ENCODE results near the gene TIGD6. TPM values are rescaled to one million over a fixed set of nuclear protein-coding genes. Genes with fewer than 3 reads are reported as not detected.
"Not testable (repeated sequence)": the region's sequence is repeated elsewhere in the genome, so short reads cannot be mapped to it uniquely, and the experiment has no call there.

TIGD6 gene
- 1 to 10 TPM; 3.8 to 5.2 (median 4.4) TPM for polyA plus RNA-seq (ENCODE audit: insufficient read depth in 1 of 5, insufficient read length in 5 of 5, low replicate concordance in 1 of 5)
- long read RNA-seq, donor 1, full-length matches to known transcripts = 2 of 56 reads
- long read RNA-seq, donor 1, partial matches to known transcripts = 54 of 56 reads
- long read RNA-seq, donor 1, other reads (novel, unspliced or antisense) = 0 of 56 reads
- long read RNA-seq, donor 2 = 0 reads
- long read RNA-seq, donor 3, full-length matches to known transcripts = 4 of 4 reads
- long read RNA-seq, donor 3, partial matches to known transcripts = 0 of 4 reads
- long read RNA-seq, donor 3, other reads (novel, unspliced or antisense) = 0 of 4 reads
- long read RNA-seq, donor 4, full-length matches to known transcripts = 3 of 3 reads
- long read RNA-seq, donor 4, partial matches to known transcripts = 0 of 3 reads
- long read RNA-seq, donor 4, other reads (novel, unspliced or antisense) = 0 of 3 reads
- long read RNA-seq, donor 5, full-length matches to known transcripts = 5 of 5 reads
- long read RNA-seq, donor 5, partial matches to known transcripts = 0 of 5 reads
- long read RNA-seq, donor 5, other reads (novel, unspliced or antisense) = 0 of 5 reads
- long read RNA-seq, donor 6, full-length matches to known transcripts = 5 of 19 reads
- long read RNA-seq, donor 6, partial matches to known transcripts = 14 of 19 reads
- long read RNA-seq, donor 6, other reads (novel, unspliced or antisense) = 0 of 19 reads
- long read RNA-seq, donor 7, full-length matches to known transcripts = 2 of 2 reads
- long read RNA-seq, donor 7, partial matches to known transcripts = 0 of 2 reads
- long read RNA-seq, donor 7, other reads (novel, unspliced or antisense) = 0 of 2 reads
- long read RNA-seq, donor 8 = 0 reads

DNA sequence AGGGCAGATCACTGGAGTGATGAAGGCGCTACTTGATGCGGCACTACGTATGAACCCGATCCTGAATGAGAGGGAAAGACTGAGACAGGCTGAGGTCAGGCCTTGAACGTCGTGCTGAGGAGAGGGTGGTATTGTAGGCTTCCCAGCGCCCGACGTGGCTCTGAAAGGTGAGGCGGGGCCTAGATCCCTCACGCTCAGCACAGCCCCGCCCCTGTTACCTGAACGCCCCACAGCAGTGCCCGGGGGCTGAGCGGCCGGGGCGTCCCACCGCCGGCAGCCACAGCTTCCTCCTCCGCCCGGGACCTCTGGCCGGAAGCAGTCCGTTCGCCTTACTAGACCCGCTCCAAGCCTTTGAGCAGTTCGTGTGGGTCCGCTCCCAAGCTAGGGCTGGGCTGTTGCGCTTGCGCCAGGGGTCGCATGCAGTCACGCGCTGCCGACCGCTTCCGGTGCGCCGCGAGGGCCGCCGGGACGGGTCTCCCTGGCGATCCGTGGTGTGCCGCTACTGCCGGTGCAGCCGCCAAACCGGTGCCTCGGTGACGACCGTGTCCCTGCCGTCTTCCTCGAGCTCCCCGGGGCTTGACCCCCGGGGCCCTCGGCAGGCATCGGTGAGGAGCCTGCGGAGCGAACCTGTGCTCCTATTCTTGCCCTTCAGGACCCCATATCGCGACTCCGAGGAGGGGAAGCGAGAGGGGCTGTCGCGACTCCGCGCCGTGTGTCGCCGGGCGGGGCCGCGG lies at the start of gene TIGD6, which contains the start of gene HMGXB3:
TSS of gene TIGD6 (minus strand) at position 399 of the 734 bp plus-strand sequence. CDS start 4,306 bp downstream, outside the sequence.
TSS of gene HMGXB3 (plus strand) at position 484 of the 734 bp plus-strand sequence. CDS start 4,114 bp downstream, outside the sequence.
- DNase-seq = peak; percentile 93

DNA sequence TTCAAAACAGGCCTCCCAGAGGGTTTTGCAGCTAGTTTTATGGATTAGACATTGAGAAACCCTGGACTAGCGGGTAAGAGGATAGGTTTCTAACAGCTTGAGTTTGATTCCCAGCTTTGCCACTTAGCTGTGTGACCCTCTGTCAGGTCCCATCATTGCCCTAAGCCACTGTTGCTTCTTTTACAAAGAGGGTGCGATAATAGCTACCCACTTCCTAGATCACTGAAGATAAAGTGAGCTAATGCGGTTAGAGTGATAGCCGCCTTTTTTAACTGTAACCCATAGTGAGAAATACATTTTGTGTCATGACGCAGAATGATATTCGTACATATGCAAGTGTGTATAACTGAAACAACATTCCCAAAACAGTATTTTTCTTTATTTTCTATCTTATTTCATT lies 45.6 kb upstream of the TIGD6 start:
- DNase-seq = no peak

DNA sequence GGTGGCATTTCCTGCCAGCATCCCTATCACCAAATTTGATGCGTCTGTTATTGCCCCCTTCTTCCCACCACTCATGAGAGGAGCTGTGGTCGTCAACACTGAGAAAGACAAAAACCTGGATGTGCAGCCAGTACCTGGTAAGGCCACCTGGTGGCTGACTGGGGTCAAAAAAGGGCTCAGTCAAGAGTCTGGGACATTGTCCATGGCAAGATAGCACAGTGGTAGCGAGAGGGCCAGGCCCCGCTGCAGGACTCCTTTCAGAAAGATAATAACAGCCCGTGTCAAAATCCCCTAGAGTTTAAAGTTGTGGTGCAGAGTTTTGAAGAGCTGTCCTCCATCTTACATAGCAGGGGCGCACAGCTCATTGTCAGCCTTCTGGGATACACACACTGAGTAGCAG lies 45.1 kb upstream of the TIGD6 start:
- DNase-seq = no peak

DNA sequence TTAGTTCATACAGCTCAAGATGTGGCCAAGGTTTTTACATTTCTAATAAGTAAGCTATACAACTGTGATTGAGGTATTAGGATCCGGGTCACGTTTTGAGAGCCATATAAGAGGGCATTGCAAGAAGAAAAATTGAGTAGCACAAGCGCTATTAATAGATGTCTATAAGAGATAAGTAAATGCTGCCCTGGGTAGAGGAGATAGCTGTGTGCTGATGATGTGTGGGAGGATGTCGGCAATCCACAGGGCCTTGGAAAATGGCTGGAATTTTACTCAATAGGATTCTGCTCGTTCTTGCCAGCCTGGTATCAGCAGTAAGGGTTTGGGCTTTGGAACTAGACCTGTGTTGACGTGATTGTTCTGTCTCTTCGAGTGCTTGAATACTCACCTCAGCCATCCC lies 44.3 kb upstream of the TIGD6 start:
- DNase-seq = no peak

- no peak for DNase-seq
Measured at GRCh38 chr5:150044329-150044681, 43.9 kb upstream of the TIGD6 start.

DNA sequence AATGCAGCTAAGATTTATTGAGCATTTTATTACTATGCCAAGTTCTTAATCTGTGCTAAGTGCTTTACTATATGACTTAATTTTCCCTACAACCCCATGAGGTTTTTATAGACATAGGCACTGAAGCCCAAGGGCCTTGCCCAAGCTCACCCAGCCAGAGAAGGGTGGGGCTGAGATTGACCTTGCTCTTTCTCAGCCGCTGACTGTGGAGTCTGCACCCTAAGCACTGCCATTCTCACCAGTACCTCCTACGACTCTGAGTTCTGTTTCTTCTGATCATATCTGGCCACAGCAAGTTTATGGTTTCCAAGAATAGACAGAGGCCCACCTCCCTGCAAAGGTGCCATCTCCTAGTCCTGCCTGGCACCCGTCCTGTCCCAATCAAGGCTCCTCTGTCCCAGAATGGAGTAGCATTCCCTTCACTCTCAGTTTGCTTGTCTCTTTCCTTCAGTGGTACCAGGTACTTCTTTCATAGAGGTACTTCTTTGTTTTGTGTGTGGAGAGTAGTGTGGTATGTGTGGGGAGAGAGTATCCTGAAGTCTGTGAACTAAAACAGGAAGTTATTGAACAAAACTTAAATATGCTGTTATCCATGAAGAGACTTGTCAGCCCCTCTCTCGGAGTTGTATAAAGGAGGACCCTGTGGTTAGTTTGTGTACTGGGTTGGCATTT lies 43.3 kb upstream of the TIGD6 start:
- DNase-seq = no peak

- no peak for DNase-seq
Measured at GRCh38 chr5:150042459-150042858, 42.0 kb upstream of the TIGD6 start.

- no peak for DNase-seq
Measured at GRCh38 chr5:150038547-150038946, 38.1 kb upstream of the TIGD6 start.

GRCh38 chr5:150036513-150036912 lies 36.1 kb upstream of the TIGD6 start:
- no peak for DNase-seq

DNA sequence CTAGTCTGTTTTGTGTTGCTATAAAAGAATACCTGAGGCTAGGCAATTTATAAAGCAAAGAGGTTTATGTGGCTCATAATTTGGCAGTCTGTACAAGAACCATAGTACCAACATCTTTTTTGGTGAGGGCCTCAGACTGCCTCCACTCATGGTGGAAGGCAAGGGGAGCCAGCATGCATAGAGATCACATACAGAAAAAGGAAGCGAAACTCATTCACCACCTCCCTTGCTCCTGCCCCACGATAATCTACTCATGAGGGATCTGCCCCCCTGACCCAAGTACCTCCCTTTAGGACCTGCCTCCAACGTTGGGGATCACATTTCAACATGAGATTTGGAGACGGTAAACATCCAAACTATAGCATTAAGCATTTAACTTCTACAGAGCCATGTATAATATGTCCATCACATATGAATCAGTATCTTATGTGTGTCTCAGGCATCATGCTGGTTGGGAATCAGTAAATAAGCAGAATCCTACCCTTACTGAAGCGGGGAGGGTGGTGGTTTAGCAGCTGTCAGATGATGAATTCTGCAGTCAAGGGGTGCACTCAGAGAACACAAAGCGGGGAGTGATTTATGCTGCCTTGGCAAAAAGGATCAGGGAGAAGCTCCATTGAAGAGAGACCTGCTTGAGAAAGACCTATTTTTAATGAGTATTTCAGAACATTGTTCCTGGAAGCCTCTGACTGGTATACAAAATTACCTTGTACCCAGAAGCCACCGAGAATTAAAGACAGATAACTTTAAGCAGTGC lies 34.9 kb upstream of the TIGD6 start:
- no peak for DNase-seq

- no peak for DNase-seq
Measured at GRCh38 chr5:150034662-150035061, 34.2 kb upstream of the TIGD6 start.

DNA sequence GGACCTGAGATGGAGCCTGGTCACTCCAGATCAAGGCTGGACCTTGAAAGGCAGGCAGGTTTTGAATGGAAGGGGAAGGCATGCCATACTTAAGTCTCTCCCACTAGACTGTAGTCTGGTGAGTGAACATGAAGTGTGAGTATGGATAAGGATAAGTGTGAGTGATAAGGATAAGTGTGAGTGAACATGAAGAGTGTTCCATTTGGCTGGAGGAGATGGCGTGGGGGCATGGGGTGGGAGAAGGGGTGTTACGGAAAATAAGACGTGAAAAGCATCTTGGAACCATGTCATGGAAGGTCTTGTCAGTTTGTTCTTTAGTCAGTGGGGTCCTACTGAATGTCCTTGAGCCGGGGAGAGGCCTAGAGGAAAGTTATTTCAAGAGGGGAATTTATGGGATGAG lies 32.9 kb upstream of the TIGD6 start:
- no peak for DNase-seq

GRCh38 chr5:150028047-150028446 lies 27.6 kb upstream of the TIGD6 start:
- not testable (repeated sequence) for DNase-seq

DNA sequence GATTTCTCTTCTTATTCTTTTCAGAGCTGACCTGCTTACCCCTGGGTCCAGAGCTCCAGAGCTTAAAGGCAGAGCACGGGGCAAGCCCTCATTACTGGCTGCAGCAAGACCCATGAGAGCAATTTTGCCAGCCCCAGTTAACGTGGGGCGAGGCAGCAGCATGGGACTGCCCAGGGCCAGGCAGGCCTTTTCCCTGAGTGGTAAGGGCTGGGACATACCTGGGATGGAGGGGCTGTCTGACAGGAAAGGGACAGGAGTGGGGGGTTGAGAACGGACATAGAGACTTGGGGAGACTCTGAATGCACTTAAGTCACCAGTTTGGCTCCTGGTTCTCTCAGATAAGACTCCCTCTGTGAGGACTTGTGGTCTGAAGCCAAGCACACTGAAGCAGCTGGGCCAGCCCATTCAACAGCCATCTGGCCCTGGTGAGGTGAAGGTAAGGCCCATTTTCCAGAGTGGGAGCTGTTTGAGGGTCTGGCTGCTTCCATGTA lies 26.3 kb upstream of the TIGD6 start:
- DNase-seq = no peak

GRCh38 chr5:150024346-150024984 lies 24.0 kb upstream of the TIGD6 start:
- no peak for DNase-seq

- no peak for DNase-seq
Measured at GRCh38 chr5:150023136-150023535, 22.7 kb upstream of the TIGD6 start.

DNA sequence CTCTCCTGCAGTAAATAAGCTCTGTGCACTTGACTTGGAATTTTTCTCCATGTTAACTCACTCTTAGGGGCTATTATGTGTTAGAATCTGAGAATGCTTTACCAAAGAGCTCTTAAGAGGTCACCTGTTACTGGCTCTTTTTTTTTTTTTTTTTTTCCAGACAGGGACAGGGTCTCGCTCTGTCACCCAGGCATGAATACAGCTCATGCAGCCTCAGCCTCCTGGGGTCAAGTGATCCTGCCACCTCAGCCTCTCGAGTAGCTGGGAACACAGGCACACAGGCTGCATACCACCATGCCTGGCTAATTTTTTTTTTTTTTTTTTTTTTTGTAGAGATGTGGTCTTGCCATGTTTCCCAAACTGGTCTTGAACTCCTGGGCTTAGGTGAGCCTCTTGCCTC lies 22.2 kb upstream of the TIGD6 start:
- DNase-seq = no peak

DNA sequence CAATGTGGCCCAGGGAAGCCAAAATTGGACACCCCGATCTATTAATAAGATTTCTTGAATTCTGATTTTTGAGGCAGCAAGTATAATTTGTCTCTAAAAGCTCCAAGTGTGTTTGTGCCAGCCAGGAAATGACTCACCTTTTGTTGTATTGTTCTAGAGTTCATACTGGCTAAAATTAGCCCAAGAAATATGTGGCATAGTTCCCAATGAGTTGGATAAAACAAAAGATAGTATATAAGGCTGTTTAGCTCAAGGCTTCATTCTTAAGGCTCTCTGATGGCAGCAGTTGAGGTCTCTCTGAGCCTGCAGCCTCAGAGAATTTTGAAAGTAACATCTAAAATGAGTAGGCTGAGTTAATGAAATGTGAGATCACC lies 21.7 kb upstream of the TIGD6 start:
- no peak for DNase-seq

DNA sequence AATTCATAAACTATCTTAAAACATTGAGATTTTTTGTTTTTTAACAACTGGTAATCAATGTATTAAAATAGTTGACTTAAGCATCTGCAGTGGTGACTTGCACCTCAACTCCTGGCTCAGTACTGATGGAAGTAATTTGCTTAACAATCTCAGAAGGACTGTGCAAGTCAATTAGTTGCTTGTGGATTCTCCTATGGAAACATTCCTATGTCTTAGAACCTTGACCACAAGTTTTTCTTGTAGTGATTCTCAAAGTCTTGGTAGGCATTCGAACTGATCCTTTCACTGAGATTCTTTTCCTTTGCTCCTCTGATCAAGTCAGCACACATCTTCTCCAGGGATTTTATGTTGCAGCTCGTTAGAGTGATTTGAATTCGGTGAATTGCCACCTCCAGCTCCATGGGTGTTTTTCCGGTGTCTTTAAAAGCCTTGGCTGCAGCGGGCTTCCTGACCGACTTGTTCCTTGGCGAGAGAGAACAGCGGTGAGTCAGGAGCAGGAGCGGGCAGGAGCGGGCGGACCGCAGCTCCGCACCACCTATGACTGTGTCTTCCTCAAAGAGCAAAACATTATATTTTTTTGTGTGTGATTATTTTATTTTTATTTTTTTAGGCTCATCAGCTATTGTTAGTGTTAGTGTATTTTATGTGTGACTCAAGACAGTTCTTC lies 21.2 kb upstream of the TIGD6 start:
- no peak for DNase-seq

DNA sequence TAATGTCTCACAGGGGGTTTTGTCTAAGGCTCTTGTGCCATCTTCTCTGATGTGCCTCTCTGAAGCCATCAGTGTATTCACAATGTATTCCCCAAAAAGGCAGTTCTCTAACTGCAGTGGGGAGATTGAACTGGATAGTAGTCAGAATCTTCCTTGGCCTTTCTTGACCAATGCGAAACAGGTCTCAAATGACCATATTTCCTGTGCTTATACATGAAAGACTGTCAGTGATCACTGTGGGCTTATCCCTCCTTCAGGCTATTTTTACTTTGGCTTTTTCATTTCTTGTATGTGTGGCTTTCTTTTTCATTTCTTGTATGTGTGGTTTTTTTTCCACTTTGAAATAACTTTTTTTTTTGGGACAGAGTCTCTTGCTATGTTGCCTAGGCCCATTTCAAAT lies 19.8 kb upstream of the TIGD6 start:
- DNase-seq = no peak

All from right lung (tissue), 10 donors.